GM21619 (cell line): ENCODE measurements around the gene GHR.
"Not testable (repeated sequence)": the region's sequence is repeated elsewhere in the genome, so short reads cannot be mapped to it uniquely, and the experiment has no call there.

ENCODE experiments used
- ATAC-seq: cut with Tn5 transposase; IDR thresholded peaks from one replicate; pipeline ENCODE4 v1.9.1; 2021; ENCODE audit not compliant: unreplicated experiment

Gene GHR

GRCh38 chr5:42566652-42567295 is 143.5 kb downstream of the GHR start:
- no peak for ATAC-seq

- ATAC-seq: no peak
Measured at GRCh38 chr5:42569325-42569724, 146.1 kb downstream of the GHR start.

DNA sequence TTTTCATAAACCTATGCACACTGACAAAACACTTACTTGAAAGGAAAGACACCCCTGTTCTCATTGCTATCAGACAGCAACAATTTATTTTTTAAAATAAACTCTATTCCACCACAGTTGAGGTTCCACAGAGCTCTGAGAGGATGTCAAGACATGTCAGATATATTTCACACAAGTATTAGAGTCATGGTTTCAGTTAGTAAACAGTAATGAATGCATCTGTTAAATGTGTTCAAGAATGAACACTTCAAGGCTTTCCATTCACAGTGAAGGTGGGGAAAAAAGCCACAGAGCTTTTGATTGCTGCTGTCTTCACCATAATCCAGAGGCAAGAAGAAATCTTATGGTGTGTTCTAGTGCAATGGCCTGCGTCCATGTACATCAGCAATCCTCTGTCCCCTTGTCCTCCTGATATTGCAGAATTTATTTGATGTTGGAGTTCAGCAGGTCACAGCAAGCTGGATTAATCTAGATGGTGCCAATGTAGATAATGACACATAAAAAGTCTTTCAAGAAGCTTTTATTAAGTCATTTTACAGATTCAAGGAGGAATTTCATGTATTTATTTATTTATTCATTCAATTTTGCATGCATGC is 146.8 kb downstream of the GHR start:
- ATAC-seq: no peak

DNA sequence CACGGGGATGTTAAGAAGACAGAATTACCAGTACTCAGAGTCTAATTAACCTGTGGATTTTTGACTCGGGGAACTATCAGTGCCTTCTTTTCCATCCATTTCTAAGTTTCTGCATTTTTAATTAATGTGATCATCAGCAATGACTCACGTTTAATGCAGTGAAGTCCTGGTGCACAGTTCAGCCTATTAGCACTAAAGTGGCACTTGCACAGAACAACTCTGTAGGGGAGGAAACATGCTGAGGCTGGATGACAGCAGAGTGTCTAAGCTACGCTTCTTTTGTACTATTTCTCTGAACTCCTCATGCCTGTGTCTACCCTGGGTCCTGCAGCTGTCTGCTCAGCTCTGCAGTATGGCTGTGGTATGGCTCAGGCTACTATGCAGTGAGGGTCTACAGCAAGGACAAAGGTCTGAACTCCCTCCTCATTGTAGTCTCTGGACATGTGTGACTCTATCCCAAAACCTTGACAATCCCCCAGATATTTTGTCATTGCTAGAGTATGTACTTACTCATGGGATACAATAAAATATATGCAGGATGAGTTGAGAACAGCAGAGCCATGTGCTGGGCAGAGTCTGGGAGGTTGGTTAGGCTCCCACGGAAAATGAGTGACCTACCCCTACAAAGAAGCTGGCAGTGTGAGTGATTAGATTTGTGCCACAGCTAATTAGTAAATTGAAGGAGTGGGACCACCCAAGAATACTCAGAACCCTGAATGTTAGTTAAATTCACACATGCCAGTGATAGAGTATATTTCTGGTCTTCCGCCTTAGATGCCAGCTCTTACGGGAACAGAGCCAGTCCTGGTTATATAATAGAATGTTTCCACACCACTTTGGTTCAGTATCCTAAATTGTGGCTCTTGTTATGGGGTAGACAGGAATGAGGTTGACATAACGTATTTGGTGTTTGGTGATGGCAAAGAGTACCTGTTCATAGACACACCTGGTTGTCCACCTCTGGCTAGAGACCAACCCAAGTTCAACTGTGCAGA is 148.0 kb downstream of the GHR start:
- ATAC-seq: no peak

- ATAC-seq: no peak
Measured at GRCh38 chr5:42572313-42572712, 149.1 kb downstream of the GHR start.

- no peak for ATAC-seq
Measured at GRCh38 chr5:42573386-42573785, 150.1 kb downstream of the GHR start.

DNA sequence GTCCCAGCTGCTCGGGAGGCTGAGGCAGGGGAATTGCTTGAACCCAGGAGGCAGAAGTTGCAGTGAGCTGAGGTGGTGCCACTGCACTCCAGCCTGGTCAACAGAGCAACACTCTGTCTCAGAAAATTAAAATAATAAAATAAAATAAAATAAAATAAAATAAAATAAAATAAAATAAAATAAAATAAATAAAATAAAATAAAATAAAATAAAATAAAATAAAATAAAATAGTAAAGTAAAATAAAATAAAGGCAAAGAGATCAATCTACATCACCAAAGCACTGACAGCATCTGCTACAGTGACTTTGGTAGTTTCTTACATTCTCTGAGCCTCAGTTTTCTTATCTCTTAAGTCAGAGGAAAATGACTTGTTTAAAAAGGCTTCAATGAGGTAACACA is 152.7 kb downstream of the GHR start:
- not testable (repeated sequence) for ATAC-seq

GRCh38 chr5:42578901-42579300 is 155.7 kb downstream of the GHR start:
- ATAC-seq: not testable (repeated sequence)

- ATAC-seq: no peak
Measured at GRCh38 chr5:42579320-42579719, 156.1 kb downstream of the GHR start.

- ATAC-seq: no peak
Measured at GRCh38 chr5:42581845-42582244, 158.6 kb downstream of the GHR start.

GRCh38 chr5:42582723-42583122 is 159.5 kb downstream of the GHR start:
- no peak for ATAC-seq

- ATAC-seq: peak; percentile 66
Measured at GRCh38 chr5:42583322-42583721, 160.1 kb downstream of the GHR start.

DNA sequence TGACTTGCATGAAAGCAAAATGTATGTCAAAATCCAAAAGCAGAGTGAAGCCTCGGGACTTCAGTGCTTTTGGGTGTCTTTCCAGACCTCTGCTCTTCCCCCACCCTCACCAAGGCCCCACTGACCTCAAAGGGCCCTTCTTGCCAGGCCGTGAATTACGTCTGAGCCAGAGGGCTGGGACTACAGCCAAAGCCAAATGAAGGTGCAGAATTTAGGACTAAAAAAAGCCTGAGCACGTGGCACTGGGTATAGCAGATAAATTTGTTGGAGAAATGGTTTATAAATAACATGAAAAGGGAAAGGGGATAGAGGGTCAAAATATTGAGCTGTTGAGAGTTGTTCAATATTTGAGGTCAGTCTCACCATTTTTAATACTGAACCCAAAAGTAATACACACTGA is 163.4 kb downstream of the GHR start:
- no peak for ATAC-seq

GRCh38 chr5:42587096-42587723 is 164.0 kb downstream of the GHR start:
- ATAC-seq: no peak

GRCh38 chr5:42590566-42590965 is 167.3 kb downstream of the GHR start:
- ATAC-seq: no peak

DNA sequence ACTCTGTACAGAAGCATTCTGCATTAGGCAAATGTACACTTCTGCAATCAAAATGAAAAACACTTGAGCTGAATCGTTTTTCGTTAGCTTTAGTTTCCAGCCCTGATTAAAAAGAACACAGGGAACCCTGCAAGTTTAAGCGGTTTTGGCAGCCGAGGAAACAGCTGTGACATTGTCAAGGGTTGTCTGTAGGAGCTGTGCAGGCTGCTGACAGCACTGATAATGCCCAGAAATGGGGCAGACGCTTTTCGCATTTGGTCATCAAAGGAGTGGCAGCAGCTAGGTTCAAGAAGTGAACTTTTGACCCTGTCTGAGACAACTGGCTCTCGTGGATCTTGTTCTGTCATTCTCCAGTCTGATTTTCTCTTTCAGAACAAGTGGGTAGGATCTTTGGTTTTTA is 167.8 kb downstream of the GHR start:
- ATAC-seq: no peak

GRCh38 chr5:42592401-42593140 is 169.3 kb downstream of the GHR start:
- no peak for ATAC-seq

- ATAC-seq: no peak
Measured at GRCh38 chr5:42593591-42593990, 170.4 kb downstream of the GHR start.

- ATAC-seq: no peak
Measured at GRCh38 chr5:42595597-42595996, 172.4 kb downstream of the GHR start.

DNA sequence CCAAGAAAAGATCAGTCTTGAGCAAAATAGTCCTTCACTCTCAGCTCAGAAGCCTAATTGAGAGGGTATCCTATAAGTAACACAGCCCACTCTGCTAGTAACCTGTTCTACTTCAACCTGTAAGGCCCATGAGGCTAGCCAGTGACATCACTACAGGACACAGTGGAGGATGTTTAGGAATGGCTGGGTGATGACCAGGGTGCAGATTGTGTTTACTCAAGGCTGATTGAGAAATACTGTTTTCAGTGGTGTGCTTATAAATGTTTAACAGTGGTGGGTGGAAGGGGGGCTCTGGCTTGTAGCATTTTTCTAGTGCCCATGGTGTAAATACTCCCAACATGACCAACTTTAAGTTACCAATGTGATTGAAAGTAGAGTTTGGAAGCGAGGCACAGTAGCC is 173.6 kb downstream of the GHR start:
- no peak for ATAC-seq
